Type B pancreatic cell (in vitro differentiated cells): ENCODE measurements around the gene NANOS3. TPM values are rescaled to one million over a fixed set of nuclear protein-coding genes. Genes with fewer than 3 reads are reported as not detected.

ENCODE experiments used
- DNase-seq: peaks from one replicate; pipeline ENCODE4 v3.0.0; 2021; ENCODE audit warnings: mixed read lengths; ENCODE audit not compliant: unreplicated experiment; ENCODE audit errors: extremely low spot score
- H3K27ac Mint-ChIP-seq: 2 replicates; pipeline ENCODE4 v1.8.0; 2021; ENCODE audit warnings: mild to moderate bottlenecking, mixed read lengths
- H3K27me3 Mint-ChIP-seq: 2 replicates; pipeline ENCODE4 v1.8.0; 2021; ENCODE audit warnings: mixed read lengths
- H3K36me3 Mint-ChIP-seq: 2 replicates; pipeline ENCODE4 v1.8.0; 2021; ENCODE audit warnings: mixed read lengths
- H3K4me1 Mint-ChIP-seq: one replicate; pipeline ENCODE4 v1.8.0; 2021; ENCODE audit warnings: mixed read lengths; ENCODE audit not compliant: unreplicated experiment
- H3K4me3 Mint-ChIP-seq: 2 replicates; pipeline ENCODE4 v1.8.0; 2021; ENCODE audit warnings: mild to moderate bottlenecking, mixed read lengths
- H3K9me3 Mint-ChIP-seq: 2 replicates; pipeline ENCODE4 v1.8.0; 2021; ENCODE audit warnings: mixed read lengths
- CTCF ChIP-seq: fragments of 200-600 bp; sonication (generic); conservative IDR thresholded peaks from 2 replicates; pipeline ENCODE4 v1.5.0; 2021; ENCODE audit warnings: antibody characterized with exemption, mild to moderate bottlenecking
- total RNA-seq: library from RNA; stranded (reverse); gene quantifications from 2 replicates; pipeline ENCODE4 v1.2.1, GENCODE V29; 2021; ENCODE audit warnings: low replicate concordance

Gene NANOS3
- total RNA-seq, 1 donor from 2014 or later = 2.8 TPM

DNA sequence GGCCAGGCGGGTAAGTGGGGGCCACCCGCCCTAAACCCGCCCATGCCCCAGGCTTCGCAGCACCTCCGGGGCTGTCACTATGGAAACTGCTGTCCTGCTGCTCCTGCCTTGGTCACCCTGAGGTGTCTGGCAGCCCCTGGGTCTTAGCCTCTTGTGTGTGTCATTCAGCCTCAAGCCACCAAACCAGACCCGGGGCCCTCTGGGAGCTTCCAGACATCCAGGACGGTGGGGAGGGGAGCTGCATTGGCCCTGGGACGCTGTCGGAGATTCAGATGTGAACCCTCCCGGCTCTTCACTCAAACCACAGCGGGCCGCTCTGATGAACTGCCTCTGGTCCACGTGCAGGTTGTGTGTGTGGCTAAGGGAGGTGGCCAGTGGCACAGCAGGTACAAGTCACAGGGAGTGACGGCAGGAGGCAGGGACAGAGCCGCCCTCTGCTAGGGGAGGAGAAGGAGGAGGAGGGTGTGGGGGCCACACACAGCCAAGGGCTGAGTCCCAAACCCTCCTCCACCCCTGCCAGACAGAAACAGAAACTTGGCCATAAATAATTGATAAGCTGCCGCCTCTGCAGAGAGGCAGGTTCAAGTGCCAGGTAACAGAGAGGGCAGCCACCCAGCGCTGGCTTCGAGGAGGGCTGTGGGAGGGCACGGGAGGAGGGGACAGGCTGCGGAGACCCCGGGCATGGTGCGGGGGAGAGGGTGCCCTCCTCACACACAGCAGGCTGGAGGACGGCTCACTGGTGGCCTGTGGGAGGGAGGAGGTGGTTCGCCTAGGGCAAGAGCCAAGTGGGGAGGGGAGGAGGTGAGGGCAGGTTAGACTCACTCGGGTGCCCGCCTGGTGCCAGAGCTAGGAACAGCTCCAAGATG is 8.0 kb downstream of the NANOS3 start:
- no peaks in the 10 kb centered on the region for H3K36me3 Mint-ChIP-seq
- peaks cover 14% of the 10 kb centered on the region for H3K4me1 Mint-ChIP-seq
- H3K4me3 Mint-ChIP-seq = no peak overlapping the region
- no peaks in the 10 kb centered on the region for H3K27me3 Mint-ChIP-seq
- no peak for TF ChIP-seq CTCF
- no peak overlapping the region for H3K27ac Mint-ChIP-seq
- no peak for DNase-seq
- H3K9me3 Mint-ChIP-seq = no peaks in the 10 kb centered on the region

- DNase-seq = no peak
- Mint-ChIP-seq H3K36me3 (no peaks in the 10 kb centered on the region), H3K9me3 (no peaks in the 10 kb centered on the region), H3K4me1 (peaks cover 11% of the 10 kb centered on the region), H3K27me3 (no peaks in the 10 kb centered on the region), H3K27ac (no peak overlapping the region), H3K4me3 (no peak overlapping the region)
- TF ChIP-seq CTCF = no peak
Observed at GRCh38 chr19:13885826-13886365, 9.0 kb downstream of the NANOS3 start.

- Mint-ChIP-seq H3K9me3 (no peaks in the 10 kb centered on the region), H3K4me3 (no peak overlapping the region), H3K27ac (no peak overlapping the region), H3K27me3 (no peaks in the 10 kb centered on the region), H3K4me1 (peaks cover 6% of the 10 kb centered on the region), H3K36me3 (no peaks in the 10 kb centered on the region)
- no peak for TF ChIP-seq CTCF
- DNase-seq = no peak
Observed at GRCh38 chr19:13887018-13887436, 10.1 kb downstream of the NANOS3 start.

DNA sequence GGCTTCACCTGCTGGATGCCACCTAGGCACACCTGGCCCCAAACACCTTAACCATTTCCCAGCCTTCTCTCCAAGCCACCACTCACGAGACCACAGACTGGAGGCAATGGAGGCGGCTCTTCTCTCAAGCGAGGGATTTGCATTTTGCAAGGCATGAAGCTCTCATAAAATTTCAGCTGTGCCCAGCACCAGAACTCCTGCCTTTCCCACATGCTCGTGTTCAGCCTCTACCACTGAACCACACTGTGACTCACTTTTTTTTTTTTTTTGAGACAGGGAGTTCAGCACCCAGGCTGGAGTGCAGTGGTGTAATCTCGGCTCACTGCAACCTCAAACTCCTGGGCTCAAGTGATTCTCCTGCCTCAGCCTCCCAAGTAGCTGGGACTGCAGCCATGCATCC is 10.6 kb downstream of the NANOS3 start:
- H3K27ac Mint-ChIP-seq = no peak overlapping the region
- peaks cover 4% of the 10 kb centered on the region for H3K4me1 Mint-ChIP-seq
- H3K9me3 Mint-ChIP-seq = no peaks in the 10 kb centered on the region
- H3K27me3 Mint-ChIP-seq = no peaks in the 10 kb centered on the region
- no peaks in the 10 kb centered on the region for H3K36me3 Mint-ChIP-seq
- no peak for TF ChIP-seq CTCF
- DNase-seq = no peak
- H3K4me3 Mint-ChIP-seq = no peak overlapping the region

DNA sequence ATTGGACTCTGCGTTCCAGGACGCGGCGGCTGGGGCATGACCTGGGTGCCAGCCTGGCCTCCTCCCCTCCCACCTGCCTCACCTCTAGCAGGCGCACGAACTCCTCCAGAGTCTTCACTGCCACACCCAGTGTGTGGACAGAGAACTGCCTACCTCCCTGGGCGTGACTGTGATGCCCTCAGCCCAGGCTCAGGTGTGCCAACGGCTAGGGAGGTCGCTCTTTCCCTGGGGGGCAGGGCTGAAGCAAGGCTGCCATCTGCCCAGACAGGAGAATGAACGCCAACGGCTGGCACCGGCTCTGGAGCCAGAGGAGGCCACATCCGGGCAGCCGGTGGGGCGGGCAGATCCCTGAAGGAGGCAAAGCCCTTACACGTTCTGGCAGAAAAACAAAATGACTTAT is 11.3 kb downstream of the NANOS3 start:
- no peak for TF ChIP-seq CTCF
- Mint-ChIP-seq H3K4me1 (peaks cover 4% of the 10 kb centered on the region), H3K27me3 (no peaks in the 10 kb centered on the region), H3K9me3 (no peaks in the 10 kb centered on the region), H3K4me3 (no peak overlapping the region), H3K36me3 (no peaks in the 10 kb centered on the region), H3K27ac (no peak overlapping the region)
- DNase-seq = no peak
